ENCODE measurements around the gene OPN1MW2.
"Not testable (repeated sequence)": the region's sequence is repeated elsewhere in the genome, so short reads cannot be mapped to it uniquely, and the experiment has no call there.

OPN1MW2 gene

GRCh38 chrX:154239982-154240503 lies 20.5 kb downstream of the OPN1MW2 start:
- not testable (repeated sequence) for H3K4me1 ChIP-seq; DNase-seq; H3K27me3 ChIP-seq; H3K4me3 ChIP-seq (ENCODE audit: low read depth, low read length); H3K9me3 ChIP-seq; H3K36me3 ChIP-seq

GRCh38 chrX:154247377-154248045 lies 28.0 kb downstream of the OPN1MW2 start:
- H3K9me3 ChIP-seq; H3K4me1 ChIP-seq; H3K27me3 ChIP-seq; H3K4me3 ChIP-seq (ENCODE audit: low read depth, low read length); H3K36me3 ChIP-seq; DNase-seq: not testable (repeated sequence)

GRCh38 chrX:154248076-154248475 lies 28.5 kb downstream of the OPN1MW2 start:
- H3K9me3 ChIP-seq; H3K27me3 ChIP-seq; H3K4me1 ChIP-seq; H3K4me3 ChIP-seq (ENCODE audit: low read depth, low read length); DNase-seq; H3K36me3 ChIP-seq: not testable (repeated sequence)

- DNase-seq; H3K4me1 ChIP-seq; H3K4me3 ChIP-seq (ENCODE audit: low read depth, low read length); H3K36me3 ChIP-seq; H3K27me3 ChIP-seq; H3K9me3 ChIP-seq: not testable (repeated sequence)
Measured at GRCh38 chrX:154257282-154257681, 37.7 kb downstream of the OPN1MW2 start, which contains the start of gene OPN1MW3. Gene OPN1MW3, plus strand, starts transcription at chrX:154257582. Its CDS starts 38 bp downstream, at chrX:154257620.

GRCh38 chrX:154258711-154259110 lies 39.2 kb downstream of the OPN1MW2 start:
- H3K27me3 ChIP-seq; H3K9me3 ChIP-seq; DNase-seq; H3K4me3 ChIP-seq (ENCODE audit: low read depth, low read length); H3K36me3 ChIP-seq; H3K4me1 ChIP-seq: not testable (repeated sequence)

GRCh38 chrX:154263072-154263471 lies 43.5 kb downstream of the OPN1MW2 start:
- not testable (repeated sequence) for H3K4me1 ChIP-seq

GRCh38 chrX:154269245-154269644 lies 49.7 kb downstream of the OPN1MW2 start:
- not testable (repeated sequence) for H3K4me1 ChIP-seq; DNase-seq; H3K36me3 ChIP-seq; H3K4me3 ChIP-seq (ENCODE audit: low read depth, low read length); H3K9me3 ChIP-seq; H3K27me3 ChIP-seq

More at GRCh38 chrX:154263072-154263471, 43.5 kb downstream of the OPN1MW2 start:
- not testable (repeated sequence) for H3K4me3 ChIP-seq (ENCODE audit: low read depth, low read length); DNase-seq; H3K36me3 ChIP-seq; H3K27me3 ChIP-seq; H3K9me3 ChIP-seq

Measured in BE2C (cell line).